Neural crest cell (in vitro differentiated cells): ENCODE results near the gene KPTN. TPM values are rescaled to one million over a fixed set of nuclear protein-coding genes. Genes with fewer than 3 reads are reported as not detected.
A peak's percentile ranks its signal among the peaks of the same experiment; 100 is the strongest.

ENCODE experiments used
- DNase-seq: peaks from one replicate; pipeline ENCODE4 v3.0.0; 2021; ENCODE audit warnings: low read depth, mixed read lengths, low spot score
- H3K27ac Mint-ChIP-seq: one replicate; pipeline ENCODE4 v1.8.0; 2021; ENCODE audit warnings: mild to moderate bottlenecking, mixed read lengths; ENCODE audit not compliant: unreplicated experiment
- H3K27me3 Mint-ChIP-seq: 2 replicates; pipeline ENCODE4 v1.8.0; 2021; ENCODE audit warnings: low read depth, mild to moderate bottlenecking, mixed read lengths
- H3K36me3 Mint-ChIP-seq: 2 replicates; pipeline ENCODE4 v1.8.0; 2021; ENCODE audit warnings: low read depth, mild to moderate bottlenecking, mixed read lengths
- H3K4me1 Mint-ChIP-seq: 2 replicates; pipeline ENCODE4 v1.8.0; 2021; ENCODE audit warnings: mixed read lengths
- H3K4me3 Mint-ChIP-seq: one replicate; pipeline ENCODE4 v1.8.0; 2021; ENCODE audit warnings: mild to moderate bottlenecking, mixed read lengths
- H3K9me3 Mint-ChIP-seq: 2 replicates; pipeline ENCODE4 v1.8.0; 2021; ENCODE audit warnings: mixed read lengths
- CTCF ChIP-seq: fragments of 200-600 bp; sonication (generic); conservative IDR thresholded peaks from 2 replicates; pipeline ENCODE4 v1.5.0; 2021; ENCODE audit warnings: antibody characterized with exemption, mild to moderate bottlenecking
- total RNA-seq: library from RNA; stranded (reverse); gene quantifications from 2 replicates; pipeline ENCODE4 v1.2.1, GENCODE V29; 2021

The KPTN gene
- total RNA-seq, 1 donor from 2014 or later = 30.2 TPM

- no peak for TF ChIP-seq CTCF
- H3K4me1 Mint-ChIP-seq = peaks cover 22% of the 10 kb centered on the region
Observed at GRCh38 chr19:47448360-47448727, 35.7 kb downstream of the KPTN start.

GRCh38 chr19:47447470-47448359, 36.3 kb downstream of the KPTN start:
- H3K36me3 Mint-ChIP-seq = no peaks in the 10 kb centered on the region
- H3K27ac Mint-ChIP-seq = no peak overlapping the region
- no peak overlapping the region for H3K4me3 Mint-ChIP-seq
- no peaks in the 10 kb centered on the region for H3K9me3 Mint-ChIP-seq
- H3K27me3 Mint-ChIP-seq = peaks cover 91% of the 10 kb centered on the region
- no peak for TF ChIP-seq CTCF
- DNase-seq = peak; percentile 70
- peaks cover 22% of the 10 kb centered on the region for H3K4me1 Mint-ChIP-seq

More at GRCh38 chr19:47448360-47448727, 35.7 kb downstream of the KPTN start:
- Mint-ChIP-seq H3K4me3 (no peak overlapping the region), H3K36me3 (no peaks in the 10 kb centered on the region), H3K9me3 (no peaks in the 10 kb centered on the region), H3K27ac (no peak overlapping the region), H3K27me3 (peaks cover 89% of the 10 kb centered on the region)
- no peak for DNase-seq

- peaks cover 97% of the 10 kb centered on the region for H3K27me3 Mint-ChIP-seq
- no peak for TF ChIP-seq CTCF
- no peak for DNase-seq
- no peaks in the 10 kb centered on the region for H3K9me3 Mint-ChIP-seq
- peak overlapping the region; percentile 61 for H3K4me3 Mint-ChIP-seq
- H3K36me3 Mint-ChIP-seq = no peaks in the 10 kb centered on the region
- H3K27ac Mint-ChIP-seq = no peak overlapping the region
- peaks cover 22% of the 10 kb centered on the region for H3K4me1 Mint-ChIP-seq
Observed at GRCh38 chr19:47446534-47447469, 37.2 kb downstream of the KPTN start.

- no peaks in the 10 kb centered on the region for H3K36me3 Mint-ChIP-seq
Observed at GRCh38 chr19:47445937-47446402, 38.0 kb downstream of the KPTN start.

More at GRCh38 chr19:47445937-47446402, 38.0 kb downstream of the KPTN start:
- DNase-seq = no peak
- H3K27me3 Mint-ChIP-seq = peaks cover 95% of the 10 kb centered on the region
- no peak for TF ChIP-seq CTCF
- H3K27ac Mint-ChIP-seq = no peak overlapping the region
- no peaks in the 10 kb centered on the region for H3K9me3 Mint-ChIP-seq
- H3K4me1 Mint-ChIP-seq = peaks cover 22% of the 10 kb centered on the region
- no peak overlapping the region for H3K4me3 Mint-ChIP-seq
